ENCODE data around the gene OR1D2. TPM values are rescaled to one million over a fixed set of nuclear protein-coding genes. Genes with fewer than 3 reads are reported as not detected.
"Not testable (repeated sequence)": the region's sequence is repeated elsewhere in the genome, so short reads cannot be mapped to it uniquely, and the experiment has no call there.

The OR1D2 gene, protein sequence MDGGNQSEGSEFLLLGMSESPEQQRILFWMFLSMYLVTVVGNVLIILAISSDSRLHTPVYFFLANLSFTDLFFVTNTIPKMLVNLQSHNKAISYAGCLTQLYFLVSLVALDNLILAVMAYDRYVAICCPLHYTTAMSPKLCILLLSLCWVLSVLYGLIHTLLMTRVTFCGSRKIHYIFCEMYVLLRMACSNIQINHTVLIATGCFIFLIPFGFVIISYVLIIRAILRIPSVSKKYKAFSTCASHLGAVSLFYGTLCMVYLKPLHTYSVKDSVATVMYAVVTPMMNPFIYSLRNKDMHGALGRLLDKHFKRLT
- not detected in 2 replicates for total RNA-seq (2014; rRNA removed; shearing (Covaris generic))

GRCh38 chr17:3104322-3104721 lies at the start of gene OR1D2:
OR1D2 (minus strand) TSS chr17:3104422; CDS start chr17:3092996, 11,426 bp downstream.
- DNase-seq (ENCODE audit: low spot score), result no peak

GRCh38 chr17:3137494-3137893 lies 33.3 kb upstream of the OR1D2 start:
- DNase-seq (ENCODE audit: low spot score), result not testable (repeated sequence)

DNA sequence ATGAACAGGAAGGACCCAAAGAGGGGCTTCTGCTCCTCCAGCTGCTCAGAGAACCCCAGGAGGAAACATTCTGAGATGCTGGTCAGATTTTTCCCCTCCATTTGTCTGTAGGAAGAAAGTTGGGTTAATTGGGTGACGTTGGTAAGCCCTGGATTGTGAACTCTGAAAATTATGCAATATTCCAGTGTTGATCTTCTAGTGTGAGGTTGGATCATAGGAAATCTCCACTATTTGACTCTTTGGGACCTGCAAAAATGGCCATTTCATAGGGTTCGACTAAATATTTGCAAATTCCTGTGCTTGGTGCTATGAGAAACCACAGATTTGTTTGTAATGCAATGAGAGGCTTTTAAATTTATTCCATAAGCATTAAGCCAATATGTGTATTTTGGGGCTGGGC lies 23.2 kb upstream of the OR1D2 start, which contains the start of gene OR1G1:
OR1G1 (minus strand) TSS at position 101 of the 400 bp plus-strand sequence; CDS start at position 101, 0 bp downstream.
- DNase-seq (ENCODE audit: low spot score), result no peak

DNA sequence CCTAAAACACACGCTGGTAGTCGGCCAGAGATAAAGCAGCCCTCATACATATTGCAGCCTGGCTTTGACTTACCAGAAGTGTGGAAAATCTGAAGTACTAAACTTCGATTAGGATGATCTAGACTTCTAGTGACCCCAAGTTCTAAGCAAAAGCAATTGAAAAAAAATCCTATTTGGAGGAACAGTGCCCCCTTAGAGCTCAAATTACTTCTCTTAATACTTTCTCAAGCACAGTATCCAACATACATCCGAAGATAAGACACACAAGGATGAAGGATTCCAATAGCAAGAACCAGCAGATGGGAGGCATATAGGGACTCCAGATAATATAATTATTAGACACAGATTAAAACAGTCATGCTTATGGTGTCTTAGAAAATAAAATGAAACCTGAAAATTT lies 30.4 kb downstream of the OR1D2 start:
- DNase-seq (ENCODE audit: low spot score), result not testable (repeated sequence)

DNA sequence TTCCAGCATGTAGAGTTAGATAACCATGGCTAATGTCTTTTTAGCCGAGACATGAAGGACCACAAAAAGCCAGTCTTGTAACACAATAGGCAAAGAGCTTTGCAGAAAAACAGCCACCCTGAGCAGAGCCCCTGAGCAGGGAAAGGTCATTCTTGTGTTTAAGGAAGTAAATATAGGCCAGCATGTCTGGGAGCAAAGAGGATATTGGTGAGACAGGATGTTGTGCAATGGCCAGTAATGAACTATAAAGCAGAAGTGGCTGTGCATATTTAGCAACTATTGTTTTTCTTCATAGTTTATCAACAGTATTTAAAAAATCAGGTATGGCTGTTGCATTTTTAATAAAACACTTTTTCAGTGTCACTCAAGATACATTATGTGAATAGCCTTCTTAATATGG lies 39.0 kb downstream of the OR1D2 start:
- DNase-seq (ENCODE audit: low spot score), result not testable (repeated sequence)

GRCh38 chr17:3063507-3063906 lies 40.7 kb downstream of the OR1D2 start, which contains the start of gene OR1D5:
OR1D5 (minus strand) TSS chr17:3063607; CDS start chr17:3063607, 0 bp downstream.
- not testable (repeated sequence) for DNase-seq (ENCODE audit: low spot score)

DNA sequence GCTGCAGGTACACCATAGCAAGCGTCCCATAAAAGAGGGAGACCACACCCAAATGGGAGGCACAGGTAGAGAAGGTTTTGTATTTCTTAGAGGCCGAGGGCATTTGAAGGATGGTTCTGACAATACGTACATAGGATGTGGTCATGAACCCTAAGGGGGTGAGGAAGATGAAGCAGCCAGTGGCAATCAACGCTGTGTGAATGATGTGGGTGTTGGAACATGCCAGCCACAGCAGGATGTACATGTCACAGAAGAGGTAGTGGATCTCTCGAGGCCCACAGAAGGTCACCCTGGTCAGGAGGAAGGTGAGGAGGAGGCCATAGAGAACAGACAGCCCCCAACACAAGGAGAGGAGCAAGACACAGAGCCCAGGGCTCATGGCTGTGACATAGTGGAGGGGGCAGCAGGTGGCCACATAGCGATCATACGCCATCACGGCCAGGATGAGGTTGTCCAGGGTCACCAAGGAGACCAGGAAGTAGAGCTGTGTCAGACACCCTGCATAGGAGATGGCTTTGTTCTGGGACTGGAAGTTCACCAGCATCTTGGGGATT lies 41.3 kb downstream of the OR1D2 start:
- DNase-seq (ENCODE audit: low spot score), result not testable (repeated sequence)

GRCh38 chr17:3054868-3055267 lies 49.4 kb downstream of the OR1D2 start:
- not testable (repeated sequence) for DNase-seq (ENCODE audit: low spot score)

DNA sequence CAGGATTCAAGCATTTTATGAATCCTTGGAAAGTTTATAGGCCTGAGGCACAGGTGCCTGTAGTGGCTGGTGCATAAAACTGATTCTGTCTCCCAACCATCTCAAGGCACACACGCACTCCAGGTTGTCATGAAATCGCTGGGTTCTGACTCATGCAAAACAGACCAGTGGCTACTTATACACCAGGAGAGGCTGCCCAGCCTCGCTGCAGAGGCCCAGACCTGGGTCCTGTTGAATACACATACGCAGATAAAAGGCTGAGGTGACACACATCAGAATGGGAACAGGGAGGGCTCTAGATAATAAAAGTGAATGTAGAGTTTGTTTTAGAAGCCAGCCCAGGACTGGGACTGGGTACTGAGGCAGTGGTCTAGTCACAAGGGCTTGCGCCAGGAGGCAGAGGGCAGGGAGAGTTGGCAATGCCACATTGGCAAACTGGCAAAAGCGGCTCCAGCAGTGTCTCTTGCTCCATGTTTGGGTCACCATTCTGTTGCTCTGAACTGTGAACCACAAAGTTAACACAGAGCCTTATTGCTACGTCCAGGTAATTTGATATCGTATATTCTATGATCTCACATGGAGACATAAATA lies 54.4 kb downstream of the OR1D2 start:
- no peak for DNase-seq (ENCODE audit: low spot score)

DNA sequence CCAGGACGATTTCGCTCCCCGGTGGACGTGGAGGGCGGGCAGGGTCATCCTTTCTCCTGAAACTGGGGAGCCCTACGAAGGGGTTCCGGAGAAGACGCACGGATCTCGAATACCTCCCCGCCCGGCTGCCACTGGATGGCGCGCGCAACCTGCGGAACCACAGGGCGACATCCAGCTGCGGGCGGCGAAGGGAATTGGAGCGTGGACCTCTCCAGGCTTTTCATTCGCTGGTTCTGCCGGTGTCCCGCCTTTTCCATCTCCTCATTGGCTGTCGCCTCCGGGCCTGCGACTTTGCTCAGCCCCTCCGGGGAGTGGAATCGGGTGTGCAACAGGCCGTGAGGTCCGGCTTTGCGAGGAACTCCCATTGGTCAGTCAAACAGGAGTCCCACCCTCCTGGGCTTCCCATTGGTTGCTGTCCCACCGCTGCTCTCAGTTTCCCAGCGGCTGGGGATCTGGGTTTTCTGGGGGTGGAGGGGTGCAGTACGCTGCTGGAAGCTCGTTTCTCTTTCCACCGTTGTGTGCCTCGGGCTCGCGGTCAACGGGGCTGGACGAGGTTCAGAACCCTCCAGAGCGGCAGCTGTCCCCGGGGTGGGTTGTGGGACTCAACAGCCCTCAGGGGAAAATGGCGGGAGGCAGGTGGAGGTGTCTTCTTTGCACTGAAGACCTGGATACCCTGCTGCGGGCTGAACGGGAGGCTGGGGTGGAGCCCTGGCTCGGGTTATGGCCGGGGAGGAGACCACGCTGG lies 55.3 kb downstream of the OR1D2 start:
- peak; percentile 94 for DNase-seq (ENCODE audit: low spot score)

GRCh38 chr17:3046753-3047152 lies 57.5 kb downstream of the OR1D2 start:
- no peak for DNase-seq (ENCODE audit: low spot score)

DNA sequence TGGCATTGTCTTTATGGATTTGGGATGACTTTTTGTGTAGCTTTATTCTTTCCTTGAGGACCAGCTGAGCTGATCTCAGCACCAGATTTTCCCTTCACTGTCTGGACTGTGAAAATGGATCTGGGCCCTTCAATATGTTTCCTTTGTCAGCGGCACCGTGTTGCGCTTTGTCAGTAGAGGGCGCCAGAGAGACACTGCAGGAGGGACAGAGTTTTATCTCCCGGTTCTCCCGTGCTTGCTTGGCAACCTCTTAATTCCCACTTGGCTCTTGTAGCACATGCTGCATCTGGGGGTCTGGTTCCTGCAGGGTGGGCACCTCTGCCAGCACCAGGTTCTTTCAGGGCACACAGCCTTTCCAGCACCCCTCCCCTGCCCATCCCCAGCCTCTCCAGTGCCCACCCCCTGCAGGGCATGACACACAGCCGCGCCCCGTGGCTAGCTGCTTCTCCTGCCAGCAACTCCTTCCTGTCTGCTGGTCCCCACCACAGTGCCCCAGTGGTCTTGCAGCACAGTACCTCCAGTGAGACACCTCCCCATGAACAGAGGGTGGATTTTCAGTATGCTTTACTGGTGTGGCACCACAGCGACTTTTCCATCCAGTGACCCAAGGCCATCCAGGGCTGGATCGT lies 60.4 kb downstream of the OR1D2 start:
- DNase-seq (ENCODE audit: low spot score), result no peak

GRCh38 chr17:3040882-3041281 lies 63.3 kb downstream of the OR1D2 start:
- DNase-seq (ENCODE audit: low spot score), result no peak

GRCh38 chr17:3039736-3040135 lies 64.5 kb downstream of the OR1D2 start:
- no peak for DNase-seq (ENCODE audit: low spot score)

GRCh38 chr17:3038941-3039340 lies 65.3 kb downstream of the OR1D2 start:
- DNase-seq (ENCODE audit: low spot score), result no peak

Other genes starting within 250 kb of the OR1D2 start
- gene OR1D5, start 40.8 kb downstream of the OR1D2 start, total RNA-seq (2014; rRNA removed; shearing (Covaris generic)), result not detected in 2 replicates
- gene OR1G1, start 23.1 kb upstream of the OR1D2 start, total RNA-seq (2014; rRNA removed; shearing (Covaris generic)), result not detected in 2 replicates
- gene OR1A2, start 93.1 kb upstream of the OR1D2 start, total RNA-seq (2014; rRNA removed; shearing (Covaris generic)), result not detected in 2 replicates
- not detected in 2 replicates for gene OR1A1, start 103.2 kb upstream of the OR1D2 start, total RNA-seq (2014; rRNA removed; shearing (Covaris generic))
- gene OR3A1, start 193.9 kb upstream of the OR1D2 start, total RNA-seq (2014; rRNA removed; shearing (Covaris generic)), result not detected in 2 replicates

Data from H4 (cell line).